GM21619 (cell line): ENCODE measurements around the gene CEBPA.

Experiments used
- ATAC-seq: cut with Tn5 transposase; IDR thresholded peaks from one replicate; pipeline ENCODE4 v1.9.1; 2021; ENCODE audit not compliant: unreplicated experiment

CEBPA gene

DNA sequence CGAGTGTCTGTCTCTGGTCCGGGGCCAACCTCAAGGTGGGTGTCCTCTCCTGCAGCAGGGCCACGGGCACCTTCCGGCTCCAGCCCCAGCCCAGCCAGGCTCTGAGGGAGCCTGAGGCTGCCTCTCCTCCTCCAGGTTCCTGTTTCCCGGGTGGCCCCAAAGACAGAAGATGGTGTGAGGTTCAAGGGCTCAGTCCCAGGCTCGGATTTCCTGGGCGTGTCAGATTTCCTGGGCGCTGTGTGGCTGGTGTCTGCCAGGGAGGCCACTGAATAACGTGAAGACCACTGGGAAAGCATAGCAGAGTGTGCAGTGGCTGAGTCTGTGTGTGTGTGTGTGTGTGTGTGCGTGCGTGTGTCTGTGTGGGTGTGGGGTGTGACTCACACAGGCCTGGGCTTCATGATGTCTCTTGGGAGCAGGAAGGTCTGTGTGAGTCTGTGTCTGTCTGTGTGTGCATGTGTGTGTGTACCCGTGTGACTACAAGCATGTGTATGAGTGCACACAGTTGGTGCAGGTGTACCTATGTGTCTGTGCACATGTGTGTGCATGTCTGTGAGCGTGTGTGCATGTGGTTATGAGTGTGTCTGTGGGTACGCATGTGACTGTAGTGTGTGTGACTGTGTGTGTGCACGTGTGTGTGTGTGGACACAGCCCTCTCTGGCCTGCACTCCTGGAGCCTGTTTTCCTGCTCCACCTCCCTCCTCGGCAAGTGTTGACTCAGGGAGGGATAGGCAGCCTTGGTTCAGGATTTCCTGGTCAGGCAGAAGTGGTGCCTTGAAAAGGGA lies 28.3 kb downstream of the CEBPA start:
- no peak for ATAC-seq

DNA sequence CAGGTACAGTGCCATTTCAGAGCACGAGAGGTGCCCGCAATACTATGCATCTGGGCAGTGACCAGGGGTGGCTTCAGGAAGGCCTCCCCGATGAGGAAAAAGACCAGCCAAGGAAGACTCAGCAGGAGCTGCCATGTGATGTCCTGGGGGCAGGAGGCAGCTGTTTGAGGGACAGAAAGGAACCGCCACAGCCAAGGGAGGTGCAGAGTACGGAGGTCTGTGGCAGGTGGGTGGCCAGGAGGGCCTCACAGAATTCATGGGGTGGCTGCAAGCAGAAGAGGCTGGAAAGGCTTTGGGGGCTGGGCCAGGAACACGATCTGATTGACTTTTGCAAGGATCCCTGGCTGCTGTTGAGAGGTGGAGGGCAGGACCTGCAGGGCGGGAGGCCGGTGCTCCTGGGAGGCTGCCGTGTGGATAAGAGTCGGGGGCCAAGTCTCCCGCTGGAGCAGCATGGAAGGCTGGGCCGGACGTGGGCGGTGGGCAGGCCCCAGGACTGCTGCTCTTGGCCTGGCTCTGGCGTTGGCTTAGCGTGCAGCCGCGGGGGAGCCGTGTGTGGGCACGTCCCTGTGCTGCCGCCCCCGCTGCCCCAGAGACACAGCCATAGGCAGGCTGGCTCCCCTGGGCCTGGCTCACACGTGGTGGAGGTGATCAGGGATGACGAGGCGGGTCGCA lies 29.1 kb downstream of the CEBPA start:
- ATAC-seq, result no peak

DNA sequence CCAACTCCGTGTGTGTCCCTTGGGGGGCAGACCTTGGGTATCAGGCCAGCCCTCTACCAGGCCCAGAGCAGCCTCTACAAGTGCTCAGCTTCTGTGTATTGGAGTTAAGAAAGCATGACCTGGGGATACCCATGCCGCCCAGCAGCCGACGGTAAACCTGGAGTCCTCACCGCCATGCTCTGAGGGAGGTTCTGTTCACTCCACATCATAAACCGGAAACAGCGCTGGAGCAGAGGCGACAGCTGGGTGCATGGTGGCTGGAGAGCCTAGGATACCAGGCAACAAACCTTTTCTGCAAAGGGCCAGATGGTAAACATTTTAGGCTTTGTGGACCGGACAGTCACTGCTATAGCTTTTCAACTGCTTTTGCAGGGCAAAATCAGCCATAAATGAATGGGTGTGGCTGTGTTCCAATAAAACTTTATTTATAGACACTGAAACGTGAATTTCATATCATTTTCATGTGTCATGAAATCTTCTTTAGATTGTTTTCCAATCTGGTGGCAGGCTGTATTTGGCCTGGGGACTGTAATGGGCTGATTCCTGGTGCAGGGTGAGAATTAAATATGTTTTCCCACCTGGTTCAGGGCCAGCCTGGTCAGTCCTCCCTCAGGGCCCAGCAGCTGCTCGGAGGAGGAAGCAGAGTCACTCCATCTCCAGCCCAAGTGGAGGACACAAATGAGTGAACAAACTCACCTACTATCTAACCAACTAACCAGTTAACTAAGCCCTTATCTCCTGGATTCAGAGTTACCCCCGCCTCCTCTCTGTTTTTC lies 30.9 kb downstream of the CEBPA start:
- ATAC-seq, result no peak

DNA sequence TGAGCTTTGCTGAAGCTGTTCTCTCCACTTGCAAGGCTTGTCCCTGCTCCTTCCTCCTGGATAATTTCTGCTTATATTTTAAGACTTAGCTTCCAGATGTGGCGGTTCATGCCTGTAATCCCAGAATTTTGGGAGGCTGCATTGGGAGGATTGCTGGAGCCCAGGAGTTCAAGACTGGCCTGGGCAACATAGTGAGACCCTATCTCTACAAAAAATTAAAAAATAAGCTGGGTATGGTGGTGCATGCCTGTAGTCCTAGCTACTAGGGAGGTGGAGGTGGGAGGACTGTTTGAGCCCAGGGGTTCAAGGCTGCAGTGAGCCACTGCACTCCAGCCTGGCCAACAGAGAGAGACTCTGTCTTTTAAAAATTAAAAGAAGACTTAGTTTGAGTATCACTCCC lies 31.6 kb downstream of the CEBPA start:
- no peak for ATAC-seq

DNA sequence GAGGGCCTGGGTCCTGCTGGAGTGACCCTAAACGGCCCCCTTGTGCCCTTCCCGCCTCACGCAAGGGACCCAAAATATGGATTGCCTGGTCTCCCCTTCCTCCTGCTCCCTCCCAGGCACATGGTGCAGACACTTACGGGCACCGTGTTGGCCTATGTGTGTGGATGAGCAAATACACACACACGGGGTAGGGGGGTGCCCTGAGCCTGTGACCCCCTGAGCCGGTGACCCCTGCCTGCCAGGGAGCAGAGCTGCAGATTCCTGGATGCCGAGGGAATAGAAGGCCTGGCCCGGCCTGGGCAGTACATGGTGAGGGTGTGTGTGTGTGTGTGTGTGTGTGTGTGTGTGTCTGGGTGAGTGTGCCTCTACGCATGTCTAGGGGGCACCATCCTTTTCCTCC lies 33.3 kb downstream of the CEBPA start:
- ATAC-seq, result no peak

DNA sequence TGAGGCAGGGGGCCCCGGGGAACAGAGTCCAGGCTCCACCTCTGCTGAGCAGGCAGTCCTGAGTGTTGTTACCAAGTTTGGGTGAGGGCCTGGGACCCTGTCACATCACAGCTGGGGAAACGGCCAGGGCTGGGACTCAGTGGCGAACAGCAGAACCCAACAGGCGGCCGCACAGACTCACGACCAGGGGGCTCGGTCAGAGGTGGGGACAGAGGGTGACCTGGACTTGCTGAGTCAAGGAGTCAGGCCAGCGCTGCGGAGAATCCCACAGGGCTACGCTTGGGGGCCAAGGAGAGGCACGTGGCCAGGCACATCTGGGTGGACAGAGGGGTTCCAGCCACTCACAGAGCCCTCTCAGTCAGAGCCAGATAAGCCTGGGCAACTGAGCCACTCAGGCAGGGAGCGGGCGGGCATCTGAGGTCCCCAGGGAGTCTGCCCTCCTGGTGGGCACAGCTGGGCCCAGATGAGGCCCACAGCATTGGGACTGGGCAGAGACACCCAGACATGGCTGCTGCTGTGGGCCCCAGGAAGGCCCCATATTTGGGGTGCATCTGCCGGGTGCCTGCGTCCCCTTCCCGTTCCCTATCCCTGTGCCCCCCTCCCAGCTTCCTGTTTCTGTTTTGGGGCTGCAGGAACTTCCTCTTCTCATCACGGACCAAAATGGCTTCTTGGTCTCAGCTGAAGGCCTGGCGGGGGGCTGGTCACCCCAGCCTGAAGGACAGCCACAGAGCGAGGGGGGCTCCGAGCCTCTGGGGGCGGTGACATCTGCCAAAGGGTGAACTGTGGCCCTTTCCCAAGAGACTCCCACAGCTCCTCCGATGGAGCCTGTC lies 34.0 kb downstream of the CEBPA start:
- ATAC-seq, result no peak

DNA sequence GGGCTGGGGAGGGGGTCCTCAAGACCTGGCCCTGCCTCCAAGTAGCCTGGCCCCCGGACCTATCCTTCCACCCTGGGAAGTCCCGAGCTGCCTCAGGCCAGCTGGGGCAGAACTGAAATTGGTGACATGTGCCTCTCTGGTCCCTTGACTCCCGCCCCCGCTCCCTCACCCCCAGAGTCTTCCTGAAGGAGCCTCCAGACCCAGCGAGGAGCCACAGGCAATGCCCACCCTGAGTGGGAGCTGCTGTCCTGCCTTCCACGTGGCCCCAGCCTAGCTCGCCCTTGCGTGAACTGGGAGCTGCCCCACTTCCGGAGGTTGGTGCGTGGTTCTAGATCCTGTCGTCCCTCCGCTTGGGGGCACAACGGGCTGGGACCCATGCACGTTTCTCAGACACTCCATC lies 34.6 kb downstream of the CEBPA start:
- no peak for ATAC-seq

DNA sequence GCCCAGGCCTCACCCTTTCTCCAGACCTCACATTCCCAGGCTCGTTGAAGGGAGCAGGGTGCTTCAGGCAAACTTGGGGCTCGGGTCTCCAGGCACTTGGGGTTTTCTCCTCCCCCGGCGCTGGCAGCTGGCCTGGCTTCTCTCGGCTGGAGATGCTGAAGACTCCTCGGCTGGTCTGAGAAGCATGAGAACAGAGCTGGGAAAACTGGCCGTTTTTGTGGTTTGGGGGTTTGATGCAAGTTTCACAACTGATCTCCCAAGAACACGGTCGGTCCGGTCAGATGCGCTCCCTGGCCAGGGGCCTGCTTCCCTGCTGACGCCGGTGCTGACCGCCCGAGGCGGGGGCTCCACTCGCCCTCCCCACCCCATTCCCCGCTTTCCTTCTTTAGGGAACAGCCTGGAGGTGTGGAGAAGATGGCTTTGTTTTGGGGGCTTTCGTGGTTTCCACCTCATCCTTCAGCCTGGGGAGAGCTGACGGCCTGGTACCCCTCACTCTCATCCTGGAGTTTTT lies 35.3 kb downstream of the CEBPA start:
- ATAC-seq, result no peak

DNA sequence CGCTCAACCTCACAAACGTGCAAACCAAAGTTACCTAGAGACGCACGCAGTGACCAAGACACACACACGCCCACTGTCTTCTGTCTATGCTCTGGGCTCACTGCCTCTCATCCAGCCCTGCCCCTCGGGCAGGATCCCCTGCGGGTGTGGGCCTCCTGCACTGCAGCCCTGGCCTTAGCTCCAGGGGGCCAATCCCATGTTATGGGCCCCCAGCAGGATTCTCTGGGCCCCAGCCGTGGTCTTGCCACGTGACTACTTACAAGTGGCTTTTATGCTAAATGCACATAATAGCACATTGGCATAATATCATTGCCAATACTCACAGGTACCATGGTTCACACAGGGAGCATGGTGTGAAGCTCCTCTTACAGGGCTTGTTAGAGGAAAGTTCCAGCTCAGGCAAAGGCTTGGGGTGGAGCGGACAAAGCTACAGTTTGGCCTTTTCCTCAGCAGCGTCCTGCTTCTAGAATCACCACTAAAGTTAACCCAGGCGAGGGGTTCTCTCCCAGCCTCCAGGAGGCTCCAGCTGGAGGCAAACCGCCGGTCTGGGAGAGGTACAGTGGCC lies 37.4 kb downstream of the CEBPA start:
- ATAC-seq, result no peak

DNA sequence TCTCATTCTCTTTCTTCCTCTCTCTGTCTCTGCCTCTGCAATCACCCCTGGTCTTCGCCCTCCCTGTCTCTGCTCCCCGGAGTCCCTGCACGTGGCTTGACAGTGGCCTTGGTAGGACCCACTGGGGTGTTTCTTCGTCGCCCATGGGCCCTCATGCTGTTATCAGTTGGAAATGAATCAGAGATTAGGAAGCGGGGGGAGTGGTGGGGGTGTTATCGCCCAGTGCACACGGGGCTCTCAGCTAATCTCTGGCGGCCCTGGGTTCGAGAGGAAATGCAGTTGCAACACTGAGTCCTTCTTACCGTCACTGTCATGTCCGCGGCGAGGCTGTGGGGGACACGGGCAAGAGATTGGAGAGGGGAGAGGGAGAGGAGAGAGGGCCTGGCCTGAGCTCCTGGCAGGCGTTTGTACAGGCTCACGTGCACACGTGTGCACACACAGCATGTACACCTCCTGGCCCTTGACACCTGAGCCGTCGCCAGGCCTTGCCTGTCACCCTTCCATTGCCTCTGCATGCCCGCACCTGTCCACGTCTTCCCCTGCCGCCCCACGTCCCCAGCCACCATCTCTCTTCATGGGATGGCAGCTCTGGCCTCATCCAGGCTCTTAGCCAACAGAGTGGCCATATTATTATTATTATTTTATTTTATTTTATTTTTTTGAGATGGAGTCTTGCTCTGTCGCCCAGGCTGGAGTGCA lies 38.9 kb downstream of the CEBPA start:
- ATAC-seq, result no peak

DNA sequence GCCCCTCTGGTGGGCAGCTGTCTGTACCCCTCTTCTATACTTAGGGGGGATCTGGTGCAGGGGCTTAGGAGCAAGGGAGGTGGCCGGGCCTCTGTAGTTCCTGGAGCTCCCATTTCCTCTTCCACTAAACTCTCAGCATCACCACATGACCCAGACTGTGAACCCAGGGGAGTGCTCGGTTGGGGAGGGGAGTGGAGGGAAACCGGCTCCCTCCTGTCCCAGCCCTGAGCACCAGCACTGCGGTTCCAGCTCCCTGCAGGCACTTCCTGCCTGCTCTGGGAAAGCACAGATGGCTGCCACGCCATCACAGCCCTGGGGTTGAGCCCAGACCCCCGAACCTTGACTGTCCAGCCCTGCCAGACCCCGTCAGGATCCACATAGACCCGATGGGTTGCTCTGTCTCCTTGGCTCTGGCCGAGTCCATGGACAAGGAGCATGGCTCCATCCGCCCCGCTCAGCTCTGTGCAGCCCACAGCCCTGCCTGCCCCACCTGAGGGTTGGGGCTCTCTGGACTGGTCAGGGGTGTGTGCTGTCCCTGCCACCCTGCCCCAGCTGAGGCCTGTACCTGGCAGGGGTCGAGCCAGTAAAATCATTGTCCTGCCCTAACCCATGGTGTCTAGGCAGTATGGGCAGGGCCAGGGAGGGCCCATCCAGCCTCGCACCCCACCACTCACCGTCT lies 40.7 kb downstream of the CEBPA start:
- ATAC-seq, result no peak

DNA sequence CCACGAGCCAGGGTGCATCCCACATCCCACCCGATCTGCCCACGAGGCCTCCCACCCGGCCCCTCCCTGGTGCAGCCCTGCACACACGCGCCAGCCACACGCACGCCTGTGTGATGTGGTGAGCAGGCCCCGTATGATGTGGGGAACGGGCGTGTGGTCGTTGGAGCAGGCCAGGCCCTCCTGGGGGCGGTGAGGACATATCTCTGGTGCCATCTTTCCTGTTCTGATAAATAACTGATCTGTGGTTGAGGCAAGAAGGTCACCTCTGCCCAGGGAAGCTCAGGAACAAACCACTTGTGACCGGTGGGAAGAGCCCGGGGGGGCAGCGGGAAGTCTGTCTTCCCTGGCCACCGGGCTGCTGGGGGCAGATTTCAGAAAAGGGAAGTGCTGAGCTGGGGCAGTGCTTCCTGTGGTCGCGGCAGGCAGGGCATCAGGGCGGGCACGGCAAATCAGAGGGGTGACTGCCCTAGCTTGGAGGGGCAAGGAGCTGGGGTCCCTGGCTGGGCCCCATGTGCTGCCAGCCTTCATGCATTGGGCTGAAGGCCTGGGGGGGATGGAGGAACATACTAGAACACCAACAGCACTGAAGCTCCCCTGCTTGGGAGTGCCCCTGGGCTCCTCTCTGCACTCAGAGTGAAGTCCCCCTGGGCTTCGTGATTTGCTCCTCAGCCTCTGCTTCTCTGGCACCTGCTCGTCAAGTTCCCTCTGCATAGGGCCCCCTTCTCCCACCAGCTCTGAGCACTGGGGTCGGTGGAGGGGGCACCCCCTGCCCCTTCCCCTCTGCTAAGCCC lies 41.5 kb downstream of the CEBPA start:
- no peak for ATAC-seq

DNA sequence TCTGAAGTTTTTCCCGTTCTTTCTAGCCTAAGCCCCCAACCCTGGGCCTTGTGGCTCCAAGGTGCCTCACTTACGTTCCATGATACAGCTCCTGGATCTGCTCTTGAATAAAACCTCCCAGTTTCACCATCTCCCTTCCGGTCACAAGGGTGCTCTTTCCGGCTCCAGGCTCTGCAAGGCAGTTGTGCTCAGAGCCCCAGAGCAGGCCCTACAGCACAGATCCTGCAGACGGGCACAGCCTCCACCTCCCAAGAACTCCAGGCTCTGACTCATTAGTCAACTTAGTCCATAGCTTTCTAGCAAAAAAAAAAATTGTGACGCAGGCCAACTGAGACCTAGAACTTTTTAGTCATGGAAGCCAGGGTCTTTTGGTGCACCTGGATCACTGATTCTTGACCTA lies 42.8 kb downstream of the CEBPA start:
- no peak for ATAC-seq

DNA sequence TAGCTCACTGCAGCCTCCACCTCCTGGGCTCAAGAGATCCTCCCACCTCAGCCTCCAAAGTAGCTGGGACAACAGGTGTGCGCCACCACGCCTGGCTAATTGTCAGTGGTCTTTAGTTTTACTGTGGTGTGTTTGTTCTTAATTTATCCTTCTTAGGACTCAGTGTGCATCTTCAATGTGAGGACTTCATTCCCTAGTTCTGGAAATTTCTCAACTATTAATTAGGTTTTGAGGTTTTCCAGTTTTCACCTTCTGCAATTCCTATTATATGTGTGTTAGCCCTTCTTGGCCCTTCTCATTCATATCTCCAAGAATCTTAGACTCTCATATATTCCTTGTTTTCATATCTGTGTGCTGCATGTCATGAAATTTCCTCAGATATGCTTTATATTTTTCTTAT lies 44.5 kb downstream of the CEBPA start:
- ATAC-seq, result no peak

DNA sequence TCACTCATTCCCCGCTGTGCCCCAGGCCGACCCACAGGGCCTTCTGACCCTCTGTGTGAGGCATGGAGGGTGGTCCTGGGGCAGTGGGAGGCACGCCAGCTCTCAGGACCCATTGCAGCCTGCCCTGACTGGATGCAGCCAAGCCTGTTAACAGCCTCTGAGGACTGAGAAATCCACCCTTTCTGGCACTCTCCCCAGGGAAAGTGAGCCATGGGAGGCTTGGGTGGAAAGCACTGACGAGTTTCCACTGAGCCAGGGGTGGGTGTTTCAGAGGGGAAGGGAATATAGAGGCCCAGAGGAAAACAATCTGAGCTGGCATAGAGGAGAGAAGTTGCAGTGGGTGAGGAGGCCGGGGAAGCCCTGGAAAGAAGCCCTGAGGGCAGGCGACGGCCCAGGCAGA lies 46.1 kb downstream of the CEBPA start:
- ATAC-seq, result no peak

DNA sequence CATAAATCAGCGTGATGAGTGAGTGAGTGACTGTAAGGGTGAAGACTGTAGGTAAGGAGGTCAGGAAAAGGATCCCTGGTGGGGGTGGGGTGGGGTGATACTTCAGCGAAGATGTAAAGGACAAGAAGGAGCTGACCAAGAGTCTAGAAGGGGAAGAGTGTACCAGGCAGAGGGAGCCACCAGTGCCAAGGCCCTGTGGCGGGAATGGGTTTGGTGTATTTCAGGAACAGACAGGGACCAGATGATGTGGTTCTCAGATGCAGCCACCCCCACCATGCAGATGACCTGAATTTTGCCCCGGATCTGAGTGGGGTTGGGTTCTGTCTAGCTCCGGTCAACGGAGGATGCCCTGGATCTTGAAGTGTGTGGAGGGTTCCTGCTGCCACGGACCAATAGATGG lies 46.6 kb downstream of the CEBPA start:
- no peak for ATAC-seq

DNA sequence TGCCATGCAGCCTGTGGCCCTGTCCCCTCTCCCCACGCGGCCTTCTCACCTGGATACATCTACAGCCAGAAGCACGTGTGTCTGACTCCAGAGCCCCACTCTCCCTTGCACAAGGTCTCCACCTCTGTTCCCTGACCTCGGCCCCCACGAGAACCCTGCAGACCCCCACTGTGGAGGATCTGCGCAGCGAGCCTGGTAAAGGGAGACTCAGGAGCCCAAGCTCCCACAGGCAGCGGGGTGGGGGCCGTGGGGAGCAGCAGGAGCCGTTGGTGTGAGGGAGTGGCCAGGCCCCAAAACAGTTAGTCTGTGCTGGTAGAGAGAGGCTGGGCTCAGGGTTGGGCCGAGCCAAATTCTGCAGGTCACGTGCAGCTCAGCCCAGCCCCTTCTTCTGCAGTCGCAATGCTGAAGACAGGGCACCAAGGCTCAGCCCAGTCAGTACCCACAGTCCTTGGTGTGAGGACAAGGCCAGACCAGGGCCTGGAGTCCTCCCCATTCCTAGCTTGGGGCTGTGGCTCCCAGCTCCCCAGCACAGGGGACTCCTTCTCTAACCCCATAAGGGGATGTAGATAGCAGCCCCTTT lies 48.0 kb downstream of the CEBPA start:
- no peak for ATAC-seq

DNA sequence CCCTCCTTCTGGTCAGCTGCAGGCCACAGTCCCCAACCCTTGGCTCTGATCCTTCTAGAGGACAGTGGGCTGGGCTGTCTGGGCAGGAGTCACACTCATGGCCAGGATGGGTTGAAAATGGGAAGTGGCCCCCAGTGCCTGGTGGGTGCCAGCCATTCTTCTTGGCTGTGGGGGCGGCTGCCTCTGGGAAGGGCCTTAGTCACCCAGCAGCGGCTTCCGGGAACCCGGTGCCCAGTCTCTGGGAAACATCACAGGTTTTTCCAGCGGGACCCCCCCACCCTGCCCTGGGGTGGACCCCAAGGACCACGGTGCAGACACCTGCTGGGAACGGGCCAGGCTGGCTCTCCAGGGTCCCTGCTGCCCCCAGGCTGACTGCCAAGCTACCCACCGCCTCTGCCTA lies 49.4 kb downstream of the CEBPA start:
- no peak for ATAC-seq
